ENCODE results near the gene NEURL3. TPM values are rescaled to one million over a fixed set of nuclear protein-coding genes. Genes with fewer than 3 reads are reported as not detected.

The NEURL3 gene
- total and polyA plus RNA-seq, 2 donors (not counting 1 experiment from before 2014, with no cell fraction given), result not detected

- Mint-ChIP-seq H3K4me3 (peak overlapping the region; percentile 83), H3K27ac (peak overlapping the region; percentile 97), H3K4me1 (peaks cover 47% of the 10 kb centered on the region), H3K27me3 (no peaks in the 10 kb centered on the region), H3K9me3 (ENCODE audit: insufficient read depth) (no peaks in the 10 kb centered on the region)
- H4K20me1 ChIP-seq (ENCODE audit: control insufficient read depth, insufficient read depth, low read length, poor library complexity, severe bottlenecking), result peaks cover 54% of the 10 kb centered on the region
- 49% methylated on average over 7 of the region's 9 CpGs for WGBS (ENCODE audit: insufficient coverage)
- no peak overlapping the region for H2AFZ ChIP-seq (ENCODE audit: insufficient read depth, low read depth, low read length, poor library complexity, severe bottlenecking)
- H3K9me3 ChIP-seq (ENCODE audit: control extremely low read depth in 1 of 3, control insufficient read depth in 2 of 3, insufficient read depth in 1 of 3, low read length in 2 of 3), result no peaks in the 10 kb centered on the region
- DNase-seq (no peak), ATAC-seq (ENCODE audit: low read depth) (no peak)
- H3K27ac ChIP-seq (ENCODE audit: low read length in 2 of 2), result peak overlapping the region; percentile 64 to 94
- peak overlapping the region; percentile 95 for H3K4me2 ChIP-seq (replicated peaks; ENCODE audit: low read depth, low read length, poor library complexity, severe bottlenecking)
- H3K4me1 ChIP-seq (ENCODE audit: control insufficient read depth in 2 of 2, insufficient read depth in 2 of 2, low read length in 2 of 2), result peaks cover 26 to 34% of the 10 kb centered on the region in 2 donors
- H3K27me3 ChIP-seq (replicated peaks in 1 of 4; ENCODE audit: control extremely low read depth in 1 of 4, control insufficient read depth in 3 of 4, insufficient read depth in 4 of 4, low read length in 3 of 4), result no peaks in the 10 kb centered on the region
- ChIA-PET POLR2A (interaction anchor here (3.0 to 3.4 kb wide), 2 partner anchors 12 to 15 kb away, joined by 12 to 27 read pairs; no protein-coding TSS in a partner anchor), CTCF (interaction anchor here (0.7 to 6.1 kb wide), 6 partner anchors 10 to 125 kb away, joined by 3 to 53 read pairs (median 8); no protein-coding TSS in a partner anchor)
- TF ChIP-seq EZH2 (IDR thresholded peaks at IDR 0.05; ENCODE audit: borderline replicate concordance, insufficient read depth, low read depth, low read length, poor library complexity, severe bottlenecking) (no peak), CTCF (IDR thresholded peaks at IDR 0.05) (no peak)
- peak overlapping the region in 3 of 5 experiments; percentile 75 to 85 (median 76) for H3K4me3 ChIP-seq (ENCODE audit: control extremely low read depth in 1 of 5, extremely low read depth in 1 of 5, insufficient read depth in 1 of 5, low read depth in 2 of 5, low read length in 4 of 5)
- H3K36me3 ChIP-seq (replicated peaks in 1 of 2; ENCODE audit: control extremely low read depth in 1 of 2, control insufficient read depth in 1 of 2, extremely low read depth in 1 of 2, insufficient read depth in 2 of 2, low read length in 1 of 2), result peaks cover 0 to 13% of the 10 kb centered on the region in 2 experiments
- peak overlapping the region; percentile 87 for H3K9ac ChIP-seq (ENCODE audit: low read length)
- intact Hi-C loops (cut with micrococcal nuclease), result loop anchor here (2.0 to 10.0 kb wide), 5 partner anchors 201 to 318 kb away; partner anchors contain the start of genes ANKRD39, CNNM3, CNNM4 and ITPRIPL1
- peaks cover 54% of the 10 kb centered on the region for H3K79me2 ChIP-seq (ENCODE audit: control insufficient read depth, insufficient read depth, low read length)
These were observed 34.2 kb upstream of the NEURL3 start for GRCh38 chr2:96539215-96539920.

All from B cell (primary cell).